Fibroblast of villous mesenchyme (primary cell): Measurements from ENCODE around the gene ISOC1. TPM values are rescaled to one million over a fixed set of nuclear protein-coding genes. Genes with fewer than 3 reads are reported as not detected.

ENCODE experiments used
- DNase-seq: peaks from one replicate; pipeline ENCODE4 v3.0.0-alpha.2; 2010; ENCODE audit warnings: low read depth
- H3K4me3 ChIP-seq: 2 replicates; pipeline ENCODE4 v1.5.1; 2011; ENCODE audit warnings: low read depth, mild to moderate bottlenecking, low read length
- CTCF ChIP-seq: IDR thresholded peaks from 2 replicates; pipeline ENCODE4 v1.5.1; 2012; ENCODE audit warnings: low read depth, mild to moderate bottlenecking, low read length; ENCODE audit not compliant: insufficient read depth
- small RNA-seq: library from RNA; depleted of rRNA; stranded (forward); fragments of <200 nt; gene quantifications from one replicate; pipeline ENCODE3, GENCODE V24; 2012
- total RNA-seq: library from RNA; depleted of rRNA; stranded (reverse); fragments of >200 nt; gene quantifications from 2 replicates; pipeline ENCODE4 v1.2.3, GENCODE V29; 2012

ISOC1 gene
- total RNA-seq, 1 donor, result 31.1 TPM

DNA sequence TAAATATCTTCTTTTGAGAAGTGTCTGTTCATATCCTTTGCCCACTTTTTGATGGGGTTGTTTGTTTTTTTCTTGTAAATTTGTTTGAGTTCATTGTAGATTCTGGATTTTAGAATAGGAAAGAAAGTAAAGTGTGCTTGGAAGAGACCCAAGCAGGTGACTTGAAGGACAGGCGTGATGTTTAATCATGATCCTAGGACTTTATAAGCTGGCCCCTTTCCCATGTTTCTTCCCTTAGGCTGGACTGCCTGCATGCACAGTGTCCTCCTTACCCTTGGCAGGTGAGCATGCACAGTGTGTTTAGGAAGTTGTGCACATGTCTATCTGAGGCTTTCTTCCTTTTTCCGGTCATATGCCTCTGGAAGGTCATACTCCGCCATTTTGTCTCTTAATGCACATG, 61.3 kb downstream of the ISOC1 start:
- TF ChIP-seq CTCF, result no peak

GRCh38 chr5:129161830-129162229, 67.3 kb downstream of the ISOC1 start:
- no peak for DNase-seq
- H3K4me3 ChIP-seq, result no peak overlapping the region

More for the DNA sequence above, 61.3 kb downstream of the ISOC1 start:
- no peak for DNase-seq
- no peak overlapping the region for H3K4me3 ChIP-seq

More at GRCh38 chr5:129161830-129162229, 67.3 kb downstream of the ISOC1 start:
- no peak for TF ChIP-seq CTCF

Small RNA genes lying within 50 kb of the gene (small RNA-seq; reads per million reads assigned to genes)
- not detected for gene MIR4633

Other genes starting within 250 kb of the ISOC1 start
- under 0.01 and 0.32 TPM in 2 replicates for gene SLC27A6, start 129.3 kb upstream of the ISOC1 start, total RNA-seq